K562 (cell line): ENCODE measurements around the gene ARPC1A. TPM values are rescaled to one million over a fixed set of nuclear protein-coding genes. Genes with fewer than 3 reads are reported as not detected.
A peak's percentile ranks its signal among the peaks of the same experiment; 100 is the strongest.

Experiments used
- ERF ChIP-seq: fragments of 450-650 bp; formaldehyde crosslinking; IDR thresholded peaks from 2 replicates; pipeline ENCODE4 v1.4.0; 2020; ENCODE audit warnings: mild to moderate bottlenecking, mixed read lengths
- HDAC1 ChIP-seq, 2 experiments: fragments of 450-650 bp; IDR thresholded peaks; 2 replicates each; pipeline ENCODE4 v1.6.1; 2016 to 2017; ENCODE audit warnings: inconsistent platforms in 1 of 2, mild to moderate bottlenecking in 1 of 2, moderate library complexity in 1 of 2
- HDAC8 ChIP-seq: fragments of 450-650 bp; IDR thresholded peaks from 2 replicates; pipeline ENCODE4 v1.6.1; 2016; ENCODE audit warnings: mild to moderate bottlenecking, missing genetic modification characterization, moderate library complexity, missing compliant biosample characterization
- HNRNPH1 ChIP-seq: fragments of 200-400 bp; formaldehyde crosslinking; optimal IDR thresholded peaks from 2 replicates; pipeline ENCODE3; 2017; ENCODE audit warnings: low read depth, mild to moderate bottlenecking, low read length, moderate library complexity
- NR1H2 ChIP-seq: sonication (generic); formaldehyde crosslinking; IDR thresholded peaks from 2 replicates; pipeline ENCODE4 v1.4.0; 2020; ENCODE audit warnings: mild to moderate bottlenecking, missing genetic modification reagents
- NR3C1 ChIP-seq: sonication (generic); formaldehyde crosslinking; IDR thresholded peaks from 2 replicates; pipeline ENCODE4 v1.8.1; 2022; ENCODE audit warnings: missing genetic modification reagents
- RFX7 ChIP-seq: fragments of 250-450 bp; sonication (Bioruptor Pico); IDR thresholded peaks from 2 replicates; pipeline ENCODE4 v1.5.1; 2021; ENCODE audit warnings: mild to moderate bottlenecking
- RREB1 ChIP-seq: fragments of 250-450 bp; sonication (Bioruptor Pico); IDR thresholded peaks from 2 replicates; pipeline ENCODE4 v1.4.0; 2020
- TGIF2 ChIP-seq: sonication (generic); formaldehyde crosslinking; IDR thresholded peaks from 2 replicates; pipeline ENCODE4 v1.8.1; 2022; ENCODE audit warnings: mild to moderate bottlenecking, missing genetic modification reagents, moderate library complexity
- TRIM24 ChIP-seq, 2 experiments: fragments of 450-650 bp; IDR thresholded peaks; 2 replicates each; pipeline ENCODE4 v1.6.1; 2016
- ZBTB1 ChIP-seq: sonication (generic); formaldehyde crosslinking; IDR thresholded peaks from 2 replicates; pipeline ENCODE4 v1.8.1; 2023; ENCODE audit warnings: missing genetic modification reagents, low read depth, mild to moderate bottlenecking, borderline replicate concordance
- ZNF830 ChIP-seq: fragments of 250-450 bp; sonication (Bioruptor Pico); IDR thresholded peaks from 2 replicates; pipeline ENCODE4 v1.5.0; 2021; ENCODE audit warnings: mild to moderate bottlenecking
- polyA plus RNA-seq, 8 experiments: library from polyadenylated mRNA; depleted of rRNA in 4 of 8; stranded (reverse) in 5 of 8; unstranded in 3 of 8; fragments of >200 nt; fragmentation: Nextera tagmentation in 2 of 8; fragmentation: Illumina TruSeq in 1 of 8; extraction: Ambion mirVana in 2 of 8; extraction: Trizol in 1 of 8; gene quantifications; 2 replicates each; pipeline versions ENCODE4 v1.2.1 to v1.2.3, GENCODE V29; 2011 to 2014; ENCODE audit warnings: inconsistent platforms in 1 of 8, missing spikeins in 1 of 8
- total RNA-seq, 7 experiments: library from RNA; depleted of rRNA in 6 of 7; stranded (reverse); fragments of >200 nt in 6 of 7; fragmentation: Illumina TruSeq in 2 of 7; extraction: Trizol in 2 of 7; gene quantifications; 2 replicates each; pipeline versions ENCODE4 v1.2.1 to v1.2.3, GENCODE V29; 2011 to 2021; ENCODE audit warnings: low replicate concordance in 1 of 7
- TF ChIP-seq, protein P1 (sequence below): IDR thresholded peaks from 3 replicates; pipeline ENCODE4 v1.6.1; 2011; ENCODE audit warnings: borderline replicate concordance, mild to moderate bottlenecking, moderate library complexity; ENCODE audit not compliant: insufficient read length; ENCODE audit errors: extremely low read depth
- TF ChIP-seq, protein P2 (sequence below): fragments of 250-450 bp; sonication (Bioruptor Pico); IDR thresholded peaks from 2 replicates; pipeline ENCODE4 v1.5.0; 2021; ENCODE audit warnings: mild to moderate bottlenecking, borderline replicate concordance

ARPC1A gene
- total and polyA plus RNA-seq, 9 of the 15 experiments (the other 6 are each of a cell fraction or from before 2014, with no cell fraction given): 39.5 to 151 (median 86.1) TPM

DNA sequence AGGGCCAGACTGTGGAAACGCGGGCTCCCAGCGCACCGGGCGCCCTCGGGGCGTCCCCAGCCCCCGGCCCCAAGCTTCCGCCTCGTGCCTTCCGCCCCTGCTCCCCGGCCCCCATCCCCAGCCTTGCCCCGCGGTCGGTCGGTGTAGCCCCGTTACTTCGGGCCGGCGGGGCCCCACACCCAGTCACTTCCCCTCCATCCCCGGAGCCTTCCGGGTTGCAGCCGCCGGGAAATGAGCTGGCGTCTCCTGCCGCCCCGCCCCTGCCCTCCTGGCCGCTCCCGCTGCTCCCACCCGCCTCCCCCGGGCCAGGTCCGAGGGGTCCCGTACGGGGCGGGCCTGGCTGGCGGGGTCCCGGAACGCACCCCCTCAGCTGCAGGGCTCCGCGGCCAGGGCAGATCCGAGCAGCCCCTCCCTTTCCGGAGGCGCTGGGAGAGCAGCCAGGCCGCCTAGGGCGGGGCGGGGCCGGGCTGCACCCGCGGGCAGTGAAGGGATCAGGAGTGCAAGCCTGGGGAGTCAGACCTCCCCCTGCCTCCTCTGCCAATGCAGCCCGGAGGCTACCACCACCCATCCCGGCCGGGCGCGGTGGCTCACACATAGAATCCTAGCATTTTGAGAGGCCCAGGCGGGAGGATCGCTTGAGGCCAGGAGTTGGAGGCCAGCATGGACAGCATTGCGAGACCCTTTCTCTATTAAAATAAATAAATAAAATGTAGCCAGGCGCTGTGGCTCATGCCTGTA lies 49.5 kb downstream of the ARPC1A start (continued):
- TF ChIP-seq RREB1 (CRISPR knock-in tag) (no peak), ERF (CRISPR knock-in tag) (0 out of 2 replicates have a peak, but pooled peaks have one; percentile 37), HDAC8 (tag) (no peak), NR1H2 (CRISPR knock-in tag) (no peak), TGIF2 (peak; percentile 74; the same call in 1 of the 2 replicates), HNRNPH1 (no peak), TRIM24 (IDR thresholded peaks at IDR 0.05) (no peak), ZNF830 (CRISPR knock-in tag) (no peak), HDAC1 (IDR thresholded peaks at IDR 0.05) (peak in 1 of 2 experiments; percentile 88; a peak in 2 of 4 replicates), NR3C1 (no peak), ZBTB1 (CRISPR knock-in tag) (no peak), RFX7 (CRISPR knock-in tag) (no peak)
- TF ChIP-seq, protein P1, sequence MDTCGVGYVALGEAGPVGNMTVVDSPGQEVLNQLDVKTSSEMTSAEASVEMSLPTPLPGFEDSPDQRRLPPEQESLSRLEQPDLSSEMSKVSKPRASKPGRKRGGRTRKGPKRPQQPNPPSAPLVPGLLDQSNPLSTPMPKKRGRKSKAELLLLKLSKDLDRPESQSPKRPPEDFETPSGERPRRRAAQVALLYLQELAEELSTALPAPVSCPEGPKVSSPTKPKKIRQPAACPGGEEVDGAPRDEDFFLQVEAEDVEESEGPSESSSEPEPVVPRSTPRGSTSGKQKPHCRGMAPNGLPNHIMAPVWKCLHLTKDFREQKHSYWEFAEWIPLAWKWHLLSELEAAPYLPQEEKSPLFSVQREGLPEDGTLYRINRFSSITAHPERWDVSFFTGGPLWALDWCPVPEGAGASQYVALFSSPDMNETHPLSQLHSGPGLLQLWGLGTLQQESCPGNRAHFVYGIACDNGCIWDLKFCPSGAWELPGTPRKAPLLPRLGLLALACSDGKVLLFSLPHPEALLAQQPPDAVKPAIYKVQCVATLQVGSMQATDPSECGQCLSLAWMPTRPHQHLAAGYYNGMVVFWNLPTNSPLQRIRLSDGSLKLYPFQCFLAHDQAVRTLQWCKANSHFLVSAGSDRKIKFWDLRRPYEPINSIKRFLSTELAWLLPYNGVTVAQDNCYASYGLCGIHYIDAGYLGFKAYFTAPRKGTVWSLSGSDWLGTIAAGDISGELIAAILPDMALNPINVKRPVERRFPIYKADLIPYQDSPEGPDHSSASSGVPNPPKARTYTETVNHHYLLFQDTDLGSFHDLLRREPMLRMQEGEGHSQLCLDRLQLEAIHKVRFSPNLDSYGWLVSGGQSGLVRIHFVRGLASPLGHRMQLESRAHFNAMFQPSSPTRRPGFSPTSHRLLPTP: no peak
- TF ChIP-seq, protein P2, sequence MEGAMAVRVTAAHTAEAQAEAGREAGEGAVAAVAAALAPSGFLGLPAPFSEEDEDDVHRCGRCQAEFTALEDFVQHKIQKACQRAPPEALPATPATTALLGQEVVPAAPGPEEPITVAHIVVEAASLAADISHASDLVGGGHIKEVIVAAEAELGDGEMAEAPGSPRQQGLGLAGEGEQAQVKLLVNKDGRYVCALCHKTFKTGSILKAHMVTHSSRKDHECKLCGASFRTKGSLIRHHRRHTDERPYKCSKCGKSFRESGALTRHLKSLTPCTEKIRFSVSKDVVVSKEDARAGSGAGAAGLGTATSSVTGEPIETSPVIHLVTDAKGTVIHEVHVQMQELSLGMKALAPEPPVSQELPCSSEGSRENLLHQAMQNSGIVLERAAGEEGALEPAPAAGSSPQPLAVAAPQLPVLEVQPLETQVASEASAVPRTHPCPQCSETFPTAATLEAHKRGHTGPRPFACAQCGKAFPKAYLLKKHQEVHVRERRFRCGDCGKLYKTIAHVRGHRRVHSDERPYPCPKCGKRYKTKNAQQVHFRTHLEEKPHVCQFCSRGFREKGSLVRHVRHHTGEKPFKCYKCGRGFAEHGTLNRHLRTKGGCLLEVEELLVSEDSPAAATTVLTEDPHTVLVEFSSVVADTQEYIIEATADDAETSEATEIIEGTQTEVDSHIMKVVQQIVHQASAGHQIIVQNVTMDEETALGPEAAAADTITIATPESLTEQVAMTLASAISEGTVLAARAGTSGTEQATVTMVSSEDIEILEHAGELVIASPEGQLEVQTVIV: no peak
